Dermis microvascular lymphatic vessel endothelial cell (primary cell): ENCODE data around the gene PDHX. TPM values are rescaled to one million over a fixed set of nuclear protein-coding genes. Genes with fewer than 3 reads are reported as not detected.
A peak's percentile ranks its signal among the peaks of the same experiment; 100 is the strongest.
"Not testable (repeated sequence)": the region's sequence is repeated elsewhere in the genome, so short reads cannot be mapped to it uniquely, and the experiment has no call there.

ENCODE experiments used
- DNase-seq, 2 donors: peaks; one replicate each; pipeline versions ENCODE4 v3.0.0 to v3.0.0-alpha.2; 2010; ENCODE audit warnings: low read depth in 2 of 2
- total RNA-seq: library from RNA; depleted of rRNA; stranded (reverse); fragments of >200 nt; gene quantifications from 2 replicates; pipeline ENCODE4 v1.2.1, GENCODE V29; 2014

PDHX gene
- 15.3 and 15.4 TPM in 2 replicates for total RNA-seq

GRCh38 chr11:34916015-34916842 is at the start of gene PDHX, which contains the start of gene APIP:
Gene PDHX (plus strand): TSS chr11:34916618. CDS start chr11:34916656, 38 bp downstream.
Gene APIP (minus strand): TSS chr11:34916379. CDS start chr11:34916284, 95 bp downstream.
- peak; percentile 94 to 99 for DNase-seq

GRCh38 chr11:34869425-34869824 is 47.0 kb upstream of the PDHX start:
- no peak for DNase-seq

DNA sequence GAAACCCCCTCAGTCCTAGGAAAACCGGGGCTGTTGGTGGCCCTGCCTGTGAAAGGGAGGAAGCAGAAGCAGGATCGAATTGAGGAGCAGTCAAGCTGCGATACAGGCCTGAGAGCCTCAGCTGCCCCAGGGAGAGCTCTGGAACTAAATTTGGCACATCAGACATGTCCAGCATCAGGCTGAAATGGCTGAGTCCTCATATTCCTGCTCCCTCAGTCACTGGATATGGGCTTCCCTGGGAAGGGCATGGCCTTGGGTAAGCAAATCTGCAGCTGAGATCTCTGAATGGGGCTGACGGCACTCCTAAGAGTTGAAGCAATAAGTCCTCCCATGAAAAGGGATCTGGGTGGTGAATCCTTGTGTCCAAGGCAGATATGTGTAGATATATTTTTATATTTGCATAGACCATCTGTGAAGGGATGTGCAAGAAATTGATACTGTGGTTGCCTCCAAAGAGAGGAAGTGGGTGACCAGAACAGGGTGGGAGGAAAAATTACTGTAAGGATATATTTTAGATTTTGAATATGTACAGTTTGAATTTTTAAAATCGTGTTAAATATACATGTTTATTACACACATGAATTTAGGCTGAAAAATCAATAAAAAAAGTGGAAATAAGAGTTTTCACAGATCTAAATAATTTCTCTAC is 45.7 kb upstream of the PDHX start:
- no peak for DNase-seq

- no peak for DNase-seq
Measured at GRCh38 chr11:34874202-34874601, 42.2 kb upstream of the PDHX start.

- DNase-seq: no peak
Measured at GRCh38 chr11:34877375-34877975, 38.9 kb upstream of the PDHX start.

- DNase-seq: no peak
Measured at GRCh38 chr11:34881900-34882299, 34.5 kb upstream of the PDHX start.

- no peak for DNase-seq
Measured at GRCh38 chr11:34886609-34887008, 29.8 kb upstream of the PDHX start.

GRCh38 chr11:34887260-34887659 is 29.2 kb upstream of the PDHX start:
- DNase-seq: no peak

DNA sequence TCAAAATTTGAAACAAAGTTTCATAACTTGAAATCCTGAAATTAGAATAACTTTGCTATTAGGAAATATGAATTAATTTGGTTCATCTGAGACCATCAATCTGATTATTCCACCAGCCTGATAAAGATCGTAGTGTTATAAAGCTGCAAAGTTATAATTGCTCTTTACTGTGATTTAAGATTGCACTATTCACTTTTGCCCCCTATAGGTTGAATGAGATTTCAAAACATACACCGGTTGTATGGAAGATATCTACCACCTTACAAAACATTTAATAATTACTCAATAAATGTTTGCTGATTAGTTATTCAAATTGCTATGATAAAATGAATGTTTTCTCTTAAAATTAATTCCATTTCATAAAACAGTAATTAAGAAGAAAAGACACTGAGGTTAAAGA is 26.3 kb upstream of the PDHX start:
- peak in 1 of 2 donors; percentile 19 for DNase-seq

- DNase-seq: peak; percentile 43 to 65
Measured at GRCh38 chr11:34890812-34891211, 25.6 kb upstream of the PDHX start.

DNA sequence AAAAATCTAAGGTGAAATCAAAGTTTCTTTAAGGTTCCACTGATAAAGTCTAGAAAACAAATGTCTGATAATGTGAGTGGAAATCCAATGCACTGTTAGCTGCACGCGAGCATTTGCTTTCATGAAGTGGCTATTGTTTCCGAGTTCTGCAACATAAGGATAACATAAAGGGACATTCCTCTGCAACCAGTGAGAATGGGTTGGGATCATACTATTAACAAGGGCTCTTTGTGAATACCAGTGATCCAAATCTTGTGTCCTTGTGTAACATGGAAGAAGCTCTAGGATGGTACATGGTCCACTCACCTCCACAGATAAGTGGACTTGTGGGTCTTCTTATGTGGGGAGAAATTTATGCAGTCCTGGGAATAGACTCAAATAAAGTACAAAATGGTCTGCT is 24.8 kb upstream of the PDHX start:
- DNase-seq: no peak

GRCh38 chr11:34893416-34893815 is 23.0 kb upstream of the PDHX start:
- no peak for DNase-seq

- DNase-seq: not testable (repeated sequence)
Measured at GRCh38 chr11:34896191-34896590, 20.2 kb upstream of the PDHX start.

GRCh38 chr11:34897171-34897870 is 19.1 kb upstream of the PDHX start:
- DNase-seq: no peak

DNA sequence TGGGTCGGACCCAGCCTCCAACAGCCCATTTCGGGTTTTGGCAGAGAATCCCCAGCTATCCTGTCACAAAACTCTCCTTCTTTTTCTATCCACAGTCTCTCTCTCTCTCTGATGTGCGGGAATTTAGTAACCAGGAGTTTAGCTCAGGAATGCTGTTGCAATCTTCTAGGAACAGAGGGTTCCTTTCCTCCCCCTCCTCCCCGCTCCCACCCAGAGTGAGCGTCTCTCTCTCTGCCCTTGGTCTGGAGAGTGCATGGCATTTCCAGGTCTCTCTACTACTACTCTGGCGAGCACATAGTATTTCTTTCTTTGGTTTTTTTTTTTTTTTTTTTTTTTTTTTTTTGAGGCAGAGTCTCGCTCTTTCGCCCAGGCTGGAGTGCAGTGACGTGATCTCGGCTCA is 17.9 kb upstream of the PDHX start:
- DNase-seq: no peak

- peak in 1 of 2 donors; percentile 3 for DNase-seq
Measured at GRCh38 chr11:34899633-34900016, 16.8 kb upstream of the PDHX start.

DNA sequence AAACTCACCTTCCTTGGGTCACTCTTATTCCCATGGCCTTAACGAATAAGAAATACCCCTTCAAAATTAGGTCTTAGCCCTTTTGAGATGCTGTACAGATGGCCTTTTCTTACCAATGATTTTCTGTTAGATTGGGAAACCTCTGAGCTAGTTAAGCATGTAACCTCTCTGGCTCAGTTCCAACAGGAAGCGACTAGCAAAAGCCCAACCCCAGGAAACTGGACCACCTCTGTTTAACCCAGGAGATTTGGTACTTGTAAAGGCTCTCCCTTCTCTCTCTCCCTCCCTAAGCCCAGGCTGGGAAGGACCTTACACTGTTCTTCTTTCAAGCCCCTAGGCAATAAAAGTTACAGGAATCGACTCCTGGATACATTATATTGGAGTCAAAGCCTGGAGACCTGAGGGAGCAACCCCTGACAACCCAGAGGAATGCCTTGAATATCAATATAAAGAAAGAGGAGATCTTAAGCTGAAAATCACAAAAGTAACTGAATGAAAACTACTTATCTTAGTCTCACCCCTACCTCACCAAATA is 11.9 kb upstream of the PDHX start:
- no peak for DNase-seq

DNA sequence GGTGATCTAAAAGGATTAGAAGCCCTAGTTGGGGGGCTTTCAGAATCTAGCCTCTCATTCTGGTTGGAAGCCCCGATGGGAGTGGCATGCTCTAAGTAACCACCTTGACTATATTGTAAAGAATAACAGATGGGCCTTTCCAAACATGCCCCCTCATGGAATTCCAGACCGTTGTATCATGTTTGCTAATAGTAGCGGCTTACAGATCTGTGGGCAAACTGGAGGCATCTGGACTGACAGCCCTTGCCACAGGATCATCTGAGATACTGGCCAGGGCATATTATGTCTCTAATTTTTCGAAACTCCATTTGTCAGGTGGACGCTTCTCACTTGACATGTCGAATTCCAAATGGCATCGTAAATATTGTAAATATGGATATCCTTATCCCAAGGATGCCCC is 10.8 kb upstream of the PDHX start:
- no peak for DNase-seq

GRCh38 chr11:34907934-34908593 is 8.4 kb upstream of the PDHX start:
- peak in 1 of 2 donors; percentile 24 for DNase-seq

- no peak for DNase-seq
Measured at GRCh38 chr11:34909415-34909814, 7.0 kb upstream of the PDHX start.

DNA sequence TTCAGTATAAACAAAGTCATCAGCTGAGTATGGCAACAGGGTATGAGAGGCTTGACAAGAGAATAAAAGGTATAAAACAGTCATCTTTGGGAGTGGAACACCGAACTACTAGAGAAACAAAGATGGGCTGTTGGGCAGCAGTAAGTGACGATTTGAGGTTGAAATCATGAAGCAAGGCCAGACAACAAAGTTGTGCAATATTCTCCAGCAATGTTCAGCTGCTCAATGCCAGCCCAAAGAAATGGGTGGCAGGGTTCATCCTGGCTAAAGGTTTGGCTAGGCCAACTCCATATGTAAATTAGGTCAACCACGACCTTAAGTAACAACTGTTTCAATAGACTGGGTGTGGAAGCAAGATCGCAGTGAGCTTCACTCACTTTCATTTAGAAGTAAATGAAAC is 6.5 kb upstream of the PDHX start:
- no peak for DNase-seq
